HCT116 (cell line): ENCODE data around the gene PEF1.

Experiments used
- CEBPB ChIP-seq: IDR thresholded peaks from 2 replicates; pipeline ENCODE4 v1.6.1; 2012; ENCODE audit warnings: low read depth
- EZH2 ChIP-seq: fragments of 200-600 bp; sonication (generic); IDR thresholded peaks from 2 replicates; pipeline ENCODE4 v1.6.1; 2017; ENCODE audit warnings: antibody characterized with exemption, mixed run types
- FOSL1 ChIP-seq: IDR thresholded peaks from 2 replicates; pipeline ENCODE4 v1.6.1; 2012; ENCODE audit warnings: low read depth
- JUND ChIP-seq: IDR thresholded peaks from 2 replicates; pipeline ENCODE4 v1.6.1; 2012
- POLR2A ChIP-seq: IDR thresholded peaks from 2 replicates; pipeline ENCODE4 v1.7.0; 2011; ENCODE audit warnings: borderline replicate concordance; ENCODE audit not compliant: insufficient read depth, insufficient read length; ENCODE audit errors: extremely low read depth
- SP1 ChIP-seq: IDR thresholded peaks from 2 replicates; pipeline ENCODE4 v1.6.1; 2012; ENCODE audit warnings: low read depth
- TCF7L2 ChIP-seq: IDR thresholded peaks from 2 replicates; pipeline ENCODE4 v1.7.0; 2011; ENCODE audit warnings: borderline replicate concordance, inconsistent platforms; ENCODE audit not compliant: insufficient read depth, insufficient read length; ENCODE audit errors: extremely low read depth
- TF ChIP-seq, protein P1 (sequence below), 3 experiments: fragments of 200-600 bp in 1 of 3; sonication (generic) in 1 of 3; IDR thresholded peaks in 2 of 3; conservative IDR thresholded peaks in 1 of 3; 2 replicates each; pipeline ENCODE4 v1.5.1; 2012 to 2017; ENCODE audit warnings: low read depth in 2 of 3, low read length in 2 of 3, antibody characterized with exemption in 1 of 3, borderline replicate concordance in 1 of 3, control low read depth in 1 of 3, mild to moderate bottlenecking in 1 of 3, mixed read lengths in 1 of 3, mixed run types in 1 of 3, moderate library complexity in 1 of 3; ENCODE audit not compliant: insufficient read depth in 1 of 3
- TF ChIP-seq, protein P2 (sequence below): IDR thresholded peaks from 2 replicates; pipeline ENCODE4 v1.6.1; 2012
- TF ChIP-seq, protein P3 (sequence below): IDR thresholded peaks from 2 replicates; pipeline ENCODE4 v1.6.1; 2012; ENCODE audit warnings: low read depth

DNA sequence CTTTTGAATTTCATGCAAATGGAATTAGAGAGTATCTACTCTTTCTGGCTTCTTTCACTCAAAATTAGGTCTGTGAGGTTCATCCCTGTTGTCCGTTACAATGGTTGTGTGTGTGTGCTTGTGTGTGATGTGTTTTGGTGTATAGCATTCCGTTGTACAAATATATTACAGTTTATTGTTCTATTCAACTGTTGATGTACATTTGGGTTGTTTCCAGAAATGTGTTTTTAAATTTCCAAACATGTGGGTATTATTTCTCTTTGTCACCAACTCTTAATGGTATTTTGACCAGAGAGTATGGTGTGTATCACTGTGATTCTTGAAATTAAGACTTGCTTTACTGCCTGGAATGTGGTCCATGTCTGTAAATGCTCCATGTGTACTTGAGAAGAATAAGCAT is 44.0 kb downstream of the PEF1 start:
- TF ChIP-seq POLR2A: no peak
- no peak for TF ChIP-seq SP1
- TF ChIP-seq, protein P1, sequence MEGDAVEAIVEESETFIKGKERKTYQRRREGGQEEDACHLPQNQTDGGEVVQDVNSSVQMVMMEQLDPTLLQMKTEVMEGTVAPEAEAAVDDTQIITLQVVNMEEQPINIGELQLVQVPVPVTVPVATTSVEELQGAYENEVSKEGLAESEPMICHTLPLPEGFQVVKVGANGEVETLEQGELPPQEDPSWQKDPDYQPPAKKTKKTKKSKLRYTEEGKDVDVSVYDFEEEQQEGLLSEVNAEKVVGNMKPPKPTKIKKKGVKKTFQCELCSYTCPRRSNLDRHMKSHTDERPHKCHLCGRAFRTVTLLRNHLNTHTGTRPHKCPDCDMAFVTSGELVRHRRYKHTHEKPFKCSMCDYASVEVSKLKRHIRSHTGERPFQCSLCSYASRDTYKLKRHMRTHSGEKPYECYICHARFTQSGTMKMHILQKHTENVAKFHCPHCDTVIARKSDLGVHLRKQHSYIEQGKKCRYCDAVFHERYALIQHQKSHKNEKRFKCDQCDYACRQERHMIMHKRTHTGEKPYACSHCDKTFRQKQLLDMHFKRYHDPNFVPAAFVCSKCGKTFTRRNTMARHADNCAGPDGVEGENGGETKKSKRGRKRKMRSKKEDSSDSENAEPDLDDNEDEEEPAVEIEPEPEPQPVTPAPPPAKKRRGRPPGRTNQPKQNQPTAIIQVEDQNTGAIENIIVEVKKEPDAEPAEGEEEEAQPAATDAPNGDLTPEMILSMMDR (IDR thresholded peaks at IDR 0.05 in 2 of 3, conservative IDR thresholded peaks at IDR 0.05 in 1 of 3; ENCODE audit: borderline replicate concordance in 1 of 3, insufficient read depth in 1 of 3, low read depth in 2 of 3, low read length in 2 of 3): no peak
- no peak for TF ChIP-seq CEBPB
- TF ChIP-seq, protein P2, sequence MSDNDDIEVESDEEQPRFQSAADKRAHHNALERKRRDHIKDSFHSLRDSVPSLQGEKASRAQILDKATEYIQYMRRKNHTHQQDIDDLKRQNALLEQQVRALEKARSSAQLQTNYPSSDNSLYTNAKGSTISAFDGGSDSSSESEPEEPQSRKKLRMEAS: no peak
- no peak for TF ChIP-seq FOSL1
- no peak for TF ChIP-seq TCF7L2
- TF ChIP-seq, protein P3, sequence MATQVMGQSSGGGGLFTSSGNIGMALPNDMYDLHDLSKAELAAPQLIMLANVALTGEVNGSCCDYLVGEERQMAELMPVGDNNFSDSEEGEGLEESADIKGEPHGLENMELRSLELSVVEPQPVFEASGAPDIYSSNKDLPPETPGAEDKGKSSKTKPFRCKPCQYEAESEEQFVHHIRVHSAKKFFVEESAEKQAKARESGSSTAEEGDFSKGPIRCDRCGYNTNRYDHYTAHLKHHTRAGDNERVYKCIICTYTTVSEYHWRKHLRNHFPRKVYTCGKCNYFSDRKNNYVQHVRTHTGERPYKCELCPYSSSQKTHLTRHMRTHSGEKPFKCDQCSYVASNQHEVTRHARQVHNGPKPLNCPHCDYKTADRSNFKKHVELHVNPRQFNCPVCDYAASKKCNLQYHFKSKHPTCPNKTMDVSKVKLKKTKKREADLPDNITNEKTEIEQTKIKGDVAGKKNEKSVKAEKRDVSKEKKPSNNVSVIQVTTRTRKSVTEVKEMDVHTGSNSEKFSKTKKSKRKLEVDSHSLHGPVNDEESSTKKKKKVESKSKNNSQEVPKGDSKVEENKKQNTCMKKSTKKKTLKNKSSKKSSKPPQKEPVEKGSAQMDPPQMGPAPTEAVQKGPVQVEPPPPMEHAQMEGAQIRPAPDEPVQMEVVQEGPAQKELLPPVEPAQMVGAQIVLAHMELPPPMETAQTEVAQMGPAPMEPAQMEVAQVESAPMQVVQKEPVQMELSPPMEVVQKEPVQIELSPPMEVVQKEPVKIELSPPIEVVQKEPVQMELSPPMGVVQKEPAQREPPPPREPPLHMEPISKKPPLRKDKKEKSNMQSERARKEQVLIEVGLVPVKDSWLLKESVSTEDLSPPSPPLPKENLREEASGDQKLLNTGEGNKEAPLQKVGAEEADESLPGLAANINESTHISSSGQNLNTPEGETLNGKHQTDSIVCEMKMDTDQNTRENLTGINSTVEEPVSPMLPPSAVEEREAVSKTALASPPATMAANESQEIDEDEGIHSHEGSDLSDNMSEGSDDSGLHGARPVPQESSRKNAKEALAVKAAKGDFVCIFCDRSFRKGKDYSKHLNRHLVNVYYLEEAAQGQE: no peak
- TF ChIP-seq JUND: no peak
- no peak for TF ChIP-seq EZH2
